SH-SY5Y (cell line): Measurements from ENCODE around the gene PDE11A.

Experiments used
- GATA2 ChIP-seq: IDR thresholded peaks from 2 replicates; pipeline ENCODE4 v1.6.1; 2011; ENCODE audit warnings: mild to moderate bottlenecking, low read depth, low read length
- GATA3 ChIP-seq: IDR thresholded peaks from 2 replicates; pipeline ENCODE4 v1.6.1; 2011; ENCODE audit warnings: low read depth, mild to moderate bottlenecking, low read length, moderate library complexity

The PDE11A gene

GRCh38 chr2:177679611-177680605 is 392.7 kb downstream of the PDE11A start:
- no peak for TF ChIP-seq GATA2
- no peak for TF ChIP-seq GATA3

- TF ChIP-seq GATA2 (no peak), GATA3 (no peak)
Measured at GRCh38 chr2:177678939-177679338, 393.6 kb downstream of the PDE11A start.

- TF ChIP-seq GATA3 (no peak), GATA2 (no peak)
Measured at GRCh38 chr2:177676636-177677035, 395.9 kb downstream of the PDE11A start.

- TF ChIP-seq GATA2 (no peak), GATA3 (no peak)
Measured at GRCh38 chr2:177675825-177676224, 396.8 kb downstream of the PDE11A start.

- TF ChIP-seq GATA2 (no peak), GATA3 (no peak)
Measured at GRCh38 chr2:177675350-177675821, 397.2 kb downstream of the PDE11A start.

GRCh38 chr2:177673602-177674595 is 398.7 kb downstream of the PDE11A start:
- no peak for TF ChIP-seq GATA3
- TF ChIP-seq GATA2: no peak

- TF ChIP-seq GATA3: no peak
- TF ChIP-seq GATA2: no peak
Measured at GRCh38 chr2:177671662-177672061, 400.9 kb downstream of the PDE11A start.

GRCh38 chr2:177670791-177671535 is 401.6 kb downstream of the PDE11A start:
- no peak for TF ChIP-seq GATA3
- TF ChIP-seq GATA2: no peak

- TF ChIP-seq GATA3 (no peak), GATA2 (no peak)
Measured at GRCh38 chr2:177669625-177670330, 402.8 kb downstream of the PDE11A start.

- TF ChIP-seq GATA2: no peak
- no peak for TF ChIP-seq GATA3
Measured at GRCh38 chr2:177669201-177669600, 403.4 kb downstream of the PDE11A start.

GRCh38 chr2:177668617-177669016 is 404.0 kb downstream of the PDE11A start:
- TF ChIP-seq GATA3: no peak
- no peak for TF ChIP-seq GATA2

- TF ChIP-seq GATA2 (no peak), GATA3 (no peak)
Measured at GRCh38 chr2:177667626-177668025, 405.0 kb downstream of the PDE11A start.

GRCh38 chr2:177666408-177666807 is 406.2 kb downstream of the PDE11A start:
- TF ChIP-seq GATA3 (no peak), GATA2 (no peak)

- TF ChIP-seq GATA3 (no peak), GATA2 (no peak)
Measured at GRCh38 chr2:177665948-177666347, 406.6 kb downstream of the PDE11A start.
